Stimulated activated CD8-positive, alpha-beta memory T cell treated with anti-CD3 and anti-CD28 coated beads, Interleukin-4, amount 100 ng/mL, for 48 hours (primary cell): Measurements from ENCODE around the gene SYCE3.

Experiments
- DNase-seq: peaks from one replicate; pipeline ENCODE4 v3.0.0-alpha.2; 2020

The SYCE3 gene

DNA sequence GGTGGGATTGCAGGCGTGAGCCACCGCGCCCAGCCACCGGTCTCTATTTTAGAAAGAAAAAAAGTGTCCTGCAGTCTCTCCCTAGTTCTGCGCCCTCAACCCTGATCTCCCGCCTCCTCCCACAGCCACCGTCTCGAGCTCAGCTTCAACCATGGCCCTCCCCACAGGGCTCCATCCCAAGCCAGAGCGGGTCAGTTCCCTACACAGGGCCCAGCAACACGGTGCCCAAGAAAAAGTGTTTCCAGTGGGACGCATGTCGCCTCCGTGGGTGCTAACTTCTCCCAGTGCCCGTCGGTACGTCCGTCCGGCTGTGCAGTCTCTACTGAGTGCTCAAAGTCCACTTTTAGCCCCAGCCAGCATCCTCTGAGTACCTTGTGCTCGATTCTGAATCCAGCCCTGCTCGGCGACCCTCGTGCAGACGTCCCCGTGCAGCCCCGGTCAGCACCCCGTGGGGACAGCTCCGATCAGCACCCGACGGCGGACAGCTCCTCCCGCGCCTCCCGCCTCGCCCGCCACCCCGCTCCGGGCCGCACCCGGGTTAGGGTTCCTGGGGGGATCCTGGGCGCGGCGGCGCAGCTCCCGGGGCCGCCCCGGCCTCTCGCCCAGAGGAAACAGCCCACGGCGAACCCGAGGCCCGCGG is 37.2 kb upstream of the SYCE3 start:
- peak; percentile 80 for DNase-seq

DNA sequence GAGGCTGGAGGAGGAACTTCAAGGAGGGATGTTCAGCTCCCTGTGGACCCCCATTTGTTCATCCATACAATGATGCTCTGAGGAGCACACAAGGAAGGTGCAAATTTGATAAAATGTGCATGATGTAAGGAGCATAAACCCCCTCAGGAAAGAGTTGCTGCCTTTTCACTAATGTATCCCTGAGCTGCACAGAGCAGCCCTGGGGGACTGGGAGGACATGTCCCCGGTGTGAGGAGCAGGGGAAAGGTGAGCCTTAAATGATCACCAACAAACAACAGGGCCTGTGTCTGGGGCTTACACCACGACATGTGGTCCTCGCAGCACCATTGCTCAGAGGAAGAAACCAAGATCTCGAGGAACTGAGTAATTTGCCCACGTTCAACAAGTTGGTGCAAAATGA is 34.4 kb upstream of the SYCE3 start:
- no peak for DNase-seq

DNA sequence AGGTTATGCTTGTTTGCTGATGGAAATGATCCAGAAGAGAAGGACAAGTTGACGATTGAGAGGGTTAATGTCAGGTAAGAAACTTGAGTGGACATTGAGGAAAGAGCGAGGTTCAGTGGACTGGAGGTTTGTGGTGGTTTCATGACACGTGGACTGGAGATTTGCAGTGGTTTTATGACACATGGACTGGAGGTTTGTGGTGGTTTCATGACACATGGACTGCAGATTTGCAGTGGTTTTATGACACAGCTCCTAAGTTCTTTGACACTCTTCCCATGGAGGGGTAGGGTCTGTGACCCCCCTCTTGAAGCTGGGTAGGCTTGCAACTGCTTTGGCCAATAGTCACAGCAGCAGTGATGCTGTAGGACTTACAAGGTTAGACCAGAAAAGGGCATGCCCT is 32.5 kb upstream of the SYCE3 start:
- DNase-seq = no peak

DNA sequence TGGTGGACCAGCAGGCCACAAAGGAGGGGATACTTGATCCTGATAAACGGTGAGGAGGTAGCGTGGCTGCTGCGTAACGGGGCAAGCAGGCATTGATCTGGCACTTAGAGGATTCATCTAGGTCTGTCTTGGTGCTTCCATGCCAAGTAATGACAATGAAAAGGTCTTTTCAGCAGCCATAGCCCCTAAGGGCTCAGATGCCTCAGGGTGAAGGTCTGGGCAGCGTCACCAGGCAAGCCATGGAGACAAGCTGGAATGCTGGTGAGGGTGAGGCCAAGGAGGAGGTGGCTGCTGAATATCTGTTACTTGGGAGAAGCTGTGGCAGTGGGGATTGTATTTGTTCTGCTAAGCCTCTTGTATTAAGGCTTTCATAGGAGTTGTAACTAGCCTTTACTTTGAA is 24.7 kb upstream of the SYCE3 start:
- DNase-seq = no peak

DNA sequence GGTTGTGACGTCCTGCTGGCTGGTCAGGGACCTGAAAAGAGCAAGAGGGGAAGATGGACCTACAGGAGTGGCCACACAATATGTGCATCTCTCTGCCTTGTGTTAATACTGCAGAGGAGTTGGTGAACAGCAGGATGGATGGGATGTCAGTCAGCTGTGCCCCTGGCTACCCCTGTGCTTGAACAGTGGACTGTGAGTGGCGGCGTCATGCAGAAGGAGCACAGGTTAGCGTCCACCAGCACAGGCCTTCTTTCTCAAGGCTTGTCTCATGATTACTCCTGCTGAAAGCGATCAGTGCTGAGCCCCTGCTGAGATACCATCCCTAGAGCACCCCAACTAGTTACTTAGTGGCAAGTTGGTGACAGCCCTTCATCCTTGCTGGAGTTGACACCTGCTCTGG is 23.7 kb upstream of the SYCE3 start:
- DNase-seq = no peak

DNA sequence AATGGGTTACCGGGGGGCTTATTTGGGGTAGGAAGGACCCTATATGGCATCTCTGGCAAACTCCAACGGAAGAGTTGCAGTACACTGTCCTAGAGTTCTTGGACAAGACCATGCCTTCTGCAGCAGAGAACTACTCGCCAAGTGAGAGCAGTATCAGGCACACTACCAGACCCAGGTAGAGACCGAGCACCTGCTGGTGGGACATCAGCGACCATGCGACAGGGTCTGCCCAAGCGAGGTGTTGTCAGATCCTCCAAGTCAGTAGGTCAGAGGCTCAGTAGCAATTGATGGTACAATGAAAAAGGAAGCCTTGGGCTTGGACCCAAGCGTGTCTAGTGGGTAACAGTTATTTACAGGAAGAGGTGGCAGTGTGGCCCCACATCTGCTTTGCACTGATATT is 23.1 kb upstream of the SYCE3 start:
- no peak for DNase-seq

DNA sequence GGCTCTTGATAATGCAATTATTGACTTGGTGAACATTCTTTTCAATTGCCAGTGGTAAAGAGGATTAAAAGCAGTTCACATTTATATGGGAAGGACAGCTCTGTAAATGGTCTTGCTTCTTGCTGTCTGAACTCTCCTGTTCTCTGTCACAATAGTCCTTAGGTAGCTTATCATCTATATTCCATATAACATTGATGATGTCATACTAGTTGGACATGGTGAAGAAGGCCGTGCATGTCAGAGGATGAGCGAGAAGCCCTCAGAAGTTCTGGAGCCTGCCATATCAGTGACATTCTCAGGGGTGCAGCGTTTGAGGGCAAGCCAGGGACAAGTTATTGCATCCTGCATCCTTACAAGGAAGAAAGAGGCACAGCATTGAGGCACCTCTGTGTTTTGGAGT is 22.5 kb upstream of the SYCE3 start:
- no peak for DNase-seq

DNA sequence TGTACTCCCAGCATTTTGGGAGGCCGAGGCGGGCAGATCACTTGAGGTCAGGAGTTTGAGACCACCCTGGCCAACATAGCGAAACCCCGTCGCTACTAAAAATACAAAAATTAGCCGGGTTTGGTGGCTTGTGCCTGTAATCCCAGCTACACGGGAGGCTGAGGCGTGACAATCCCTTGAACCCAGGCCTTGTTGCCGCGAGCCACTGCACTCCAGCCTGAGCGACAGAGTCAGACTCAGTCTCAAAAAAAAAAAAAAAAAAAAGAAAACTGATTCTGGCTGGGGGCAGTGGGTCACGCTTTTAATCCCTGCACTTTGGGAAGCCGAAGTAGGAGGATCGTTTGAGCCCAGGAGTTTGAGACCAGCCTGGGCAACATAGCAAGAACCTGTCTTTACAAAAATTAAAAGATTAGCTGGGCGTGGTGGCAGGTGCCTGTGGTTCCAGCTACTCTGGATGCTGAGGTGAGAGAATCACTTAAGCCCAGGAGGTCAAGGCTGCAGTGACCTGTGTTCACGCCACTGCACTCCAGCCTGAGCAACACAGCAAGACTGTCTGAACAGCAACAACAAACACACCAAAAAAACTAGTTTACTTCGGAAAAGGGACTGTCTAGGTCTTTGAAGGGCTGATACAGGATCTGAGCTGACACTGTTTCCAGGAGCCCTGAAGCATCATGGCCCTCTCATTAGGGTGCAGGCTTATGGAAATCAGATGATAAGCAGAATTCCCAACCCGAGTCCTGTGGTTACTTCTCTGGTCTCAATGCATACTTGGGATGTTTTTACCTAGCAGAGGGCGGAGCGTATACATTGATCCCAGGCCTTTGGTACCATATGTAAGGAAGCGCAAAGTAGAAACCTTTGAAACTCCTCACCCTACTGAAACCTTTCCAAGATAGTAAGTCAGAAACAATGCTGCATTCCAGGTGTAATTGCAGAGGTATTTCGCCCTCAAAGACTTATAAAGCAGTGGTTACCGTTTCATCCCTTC is 21.7 kb upstream of the SYCE3 start:
- DNase-seq = no peak

DNA sequence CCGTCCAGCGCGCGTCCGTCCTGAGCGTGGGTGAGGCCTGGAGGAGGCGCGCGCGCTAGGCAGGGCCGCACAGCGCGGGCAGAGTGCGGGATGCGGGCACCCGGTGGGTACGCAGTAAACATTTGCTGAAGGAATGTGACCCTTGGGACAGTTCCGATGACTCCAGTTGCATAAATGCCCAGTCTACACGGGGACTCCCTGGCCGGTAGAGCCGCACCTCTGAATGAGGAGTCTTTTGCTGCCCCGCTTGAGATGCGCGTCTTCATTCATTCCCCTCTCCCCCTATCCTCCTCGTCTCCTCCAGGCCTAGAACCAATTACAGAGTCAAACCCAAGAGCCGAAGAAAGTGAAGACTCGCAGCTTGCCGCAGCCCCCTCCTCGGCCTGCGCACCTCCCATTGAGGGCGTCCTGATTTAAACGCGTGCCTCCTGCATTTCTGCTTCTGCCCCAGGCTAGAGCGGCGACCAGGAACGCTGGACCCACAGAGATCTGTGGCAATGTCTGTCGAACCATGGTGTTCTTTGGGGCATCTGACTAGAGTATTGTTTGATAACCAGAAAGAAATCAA is 20.7 kb upstream of the SYCE3 start:
- no peak for DNase-seq

DNA sequence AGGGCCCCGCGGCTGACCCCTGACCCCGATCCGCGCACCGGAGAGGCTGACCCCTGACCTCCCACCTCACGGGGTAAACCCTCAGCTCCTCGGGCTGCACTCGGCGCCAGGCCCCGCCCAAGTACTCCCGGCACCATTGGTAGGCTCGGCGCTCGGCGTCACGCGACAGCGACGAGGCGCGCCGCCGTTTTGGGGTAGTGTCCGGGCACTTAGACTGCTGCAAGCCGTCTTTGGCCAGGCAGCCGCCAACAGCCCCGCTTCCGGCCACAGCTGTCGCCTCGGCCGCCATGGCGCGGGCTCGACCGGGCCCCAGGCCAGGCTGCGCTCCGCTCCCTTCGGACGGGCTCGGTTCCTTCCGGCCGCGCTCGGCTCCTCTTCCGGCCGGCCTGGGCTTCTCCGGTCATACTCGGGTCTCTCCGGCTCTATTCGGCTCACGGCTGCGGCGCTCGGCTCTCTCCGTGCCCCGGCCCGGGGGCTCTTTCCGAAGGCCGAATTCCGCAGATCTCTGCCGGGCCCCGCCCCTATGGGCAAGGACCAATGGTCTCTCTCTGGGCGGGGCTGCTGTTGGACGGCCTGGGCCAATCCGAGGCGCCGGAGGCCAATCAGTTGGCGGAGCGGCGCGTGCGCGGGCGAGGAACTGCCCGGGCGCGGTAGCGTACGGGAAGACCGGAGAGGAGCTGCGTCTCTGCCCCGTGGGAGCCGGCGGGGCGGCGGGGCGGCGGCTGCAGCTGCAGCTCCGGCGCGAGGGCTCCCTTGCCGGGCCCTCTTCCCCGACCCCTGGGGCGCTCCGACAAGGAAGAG is 20.0 kb upstream of the SYCE3 start, which contains the start of gene CHKB:
TSS of gene CHKB (minus strand) at position 357 of the 801 bp plus-strand sequence. CDS start at position 289, 68 bp downstream.
- peak; percentile 98 for DNase-seq

DNA sequence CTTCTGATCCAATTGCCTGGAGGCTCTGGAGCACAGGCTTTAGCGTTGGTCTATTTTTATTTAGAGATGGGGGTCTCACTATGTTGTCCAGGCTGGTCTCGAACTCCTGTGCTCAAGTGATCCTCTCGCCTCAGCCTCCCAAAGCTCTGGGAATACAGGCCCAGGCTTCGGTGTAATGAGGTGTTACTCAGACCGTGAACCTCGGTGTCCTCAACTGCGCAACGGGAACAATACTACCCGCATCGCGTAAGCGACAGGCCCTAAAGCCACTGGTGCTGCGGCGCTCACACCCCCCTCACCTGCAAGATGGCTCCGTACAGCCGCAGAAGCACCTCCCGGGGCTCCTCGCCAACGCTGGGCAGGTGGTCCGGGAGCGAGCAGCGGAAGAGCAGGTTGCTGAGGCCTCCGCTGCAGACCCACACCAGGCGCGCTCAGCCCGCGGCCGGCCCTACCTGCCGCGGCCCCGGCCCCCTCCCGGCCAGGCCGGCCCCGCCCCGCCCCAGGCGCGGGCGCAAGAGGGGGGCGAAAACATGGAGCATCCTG is 19.3 kb upstream of the SYCE3 start:
- DNase-seq = peak; percentile 58

DNA sequence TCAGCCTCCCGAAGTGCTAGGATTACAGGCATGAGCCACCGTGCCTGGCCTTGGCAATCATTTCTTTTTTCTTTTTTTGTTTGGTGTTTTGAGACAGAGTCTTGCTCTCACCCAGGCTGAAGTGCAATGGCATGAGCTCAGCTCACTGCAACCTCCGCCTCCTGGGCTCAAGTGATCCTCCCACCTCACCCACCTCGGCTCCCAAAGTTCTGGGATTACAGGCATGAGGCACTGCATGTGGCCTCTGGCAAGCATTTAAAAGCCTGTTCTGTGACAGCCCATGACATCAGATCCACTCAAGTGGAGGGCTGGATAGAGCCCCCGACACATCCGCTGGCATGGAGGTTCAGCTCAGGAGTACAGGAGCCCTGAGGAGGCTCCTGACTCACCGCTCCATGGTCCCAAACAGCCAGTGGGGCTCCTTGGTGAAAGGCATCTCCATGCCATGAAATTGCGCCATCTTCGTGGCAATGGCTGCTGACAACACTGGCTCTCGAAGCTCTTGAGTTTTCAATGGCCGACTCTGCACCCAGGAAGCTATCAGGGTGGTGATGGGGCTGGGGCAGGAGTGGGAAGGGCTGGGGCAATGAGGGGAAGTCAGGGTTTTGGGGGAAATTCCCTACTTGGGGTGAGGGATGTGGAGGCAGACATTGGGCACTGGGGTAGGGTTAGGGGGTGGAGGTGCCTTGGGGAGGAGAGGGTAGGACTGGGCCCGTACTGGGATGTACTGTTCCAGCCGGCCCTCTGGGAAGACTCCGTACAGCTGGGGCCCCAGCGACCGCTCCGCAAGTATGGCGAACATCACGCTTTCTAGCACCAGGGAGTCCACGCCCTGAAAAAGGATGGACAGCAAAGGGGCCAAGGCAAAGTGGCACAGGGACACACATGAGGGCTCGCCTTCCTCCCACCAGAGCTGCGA is 18.6 kb upstream of the SYCE3 start:
- DNase-seq = no peak

DNA sequence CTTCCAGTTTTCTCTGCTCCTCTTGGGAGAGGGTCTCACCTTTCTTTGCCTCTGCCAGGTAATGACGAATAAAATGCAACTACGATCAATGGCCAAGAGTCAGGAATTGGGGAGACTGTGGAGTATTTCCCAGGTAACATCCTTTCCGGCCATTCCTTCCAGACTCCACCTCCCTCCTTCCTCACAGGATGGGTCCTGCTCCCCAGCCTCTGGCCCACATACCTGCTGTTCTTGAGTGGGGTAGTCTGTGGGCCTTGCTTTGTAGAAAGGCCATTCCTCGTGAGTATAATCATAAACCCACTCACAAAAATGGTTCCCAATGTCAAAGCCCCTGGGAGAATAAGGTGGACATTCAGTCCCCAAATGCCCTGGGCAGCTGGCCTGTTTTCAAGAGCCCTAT is 17.0 kb upstream of the SYCE3 start:
- no peak for DNase-seq

DNA sequence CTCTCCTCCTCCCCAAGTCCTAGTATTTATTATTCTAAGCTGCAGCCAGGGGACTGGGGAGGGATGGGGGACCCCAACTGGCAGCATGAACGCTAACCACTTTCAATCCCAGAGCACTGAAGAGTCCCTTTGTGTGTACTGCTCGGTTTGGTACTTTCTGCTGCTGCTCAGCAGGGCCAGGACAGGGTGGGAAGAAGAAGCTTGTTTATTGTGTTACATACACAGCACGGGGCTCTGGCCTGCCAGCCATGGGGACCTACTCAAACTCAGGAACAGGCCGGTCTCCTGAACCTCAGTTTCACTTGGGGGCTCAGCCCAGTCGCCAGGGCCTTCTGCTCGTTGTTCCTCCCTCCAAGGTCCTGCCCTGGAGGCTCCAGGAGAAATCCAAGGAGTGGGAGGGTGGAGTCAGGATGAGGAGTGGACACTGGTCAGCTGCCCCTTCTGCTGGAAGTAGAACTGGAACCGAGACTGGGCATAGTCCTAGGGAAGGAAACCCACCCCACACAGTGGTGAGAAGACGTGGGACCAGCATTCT is 16.1 kb upstream of the SYCE3 start:
- no peak for DNase-seq

DNA sequence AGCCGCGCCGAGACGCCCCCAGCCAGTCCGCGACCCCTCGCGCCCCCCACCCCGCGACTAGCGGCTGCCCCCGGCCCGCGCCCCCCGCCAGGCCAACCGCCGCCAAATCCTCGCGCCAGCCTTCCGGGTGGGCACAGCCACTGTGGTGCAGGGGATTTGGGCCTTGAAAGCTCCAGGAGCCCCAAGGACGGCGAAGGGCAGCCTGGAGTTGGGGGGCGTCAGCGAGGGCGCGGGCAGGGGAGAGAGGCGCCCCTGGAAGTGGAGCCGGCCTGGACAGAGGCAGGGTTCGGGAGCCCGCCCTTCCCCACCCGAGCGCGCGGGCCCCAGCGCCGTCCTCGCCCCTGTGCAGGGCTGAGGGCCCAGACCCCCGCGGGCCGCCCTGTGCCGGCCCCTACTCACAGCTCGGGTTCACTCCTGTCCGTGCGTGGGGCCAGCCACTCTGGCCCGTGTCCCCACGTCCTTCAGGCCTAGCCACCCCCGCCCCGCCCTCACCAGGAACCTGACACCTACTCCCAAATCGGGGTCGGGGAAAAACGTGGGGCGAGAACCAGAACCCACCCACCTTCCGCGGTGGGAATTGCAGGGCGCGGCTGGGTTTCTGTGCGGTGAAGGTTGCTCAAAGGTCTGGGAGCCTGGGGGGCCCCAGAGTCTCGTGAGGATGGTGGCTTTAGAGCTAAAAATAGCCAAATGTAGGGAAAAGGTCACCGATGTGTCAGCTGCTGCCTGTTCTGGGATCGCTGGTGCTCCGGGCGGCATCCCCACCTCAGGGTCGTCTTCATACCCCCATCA is 15.5 kb upstream of the SYCE3 start, which contains the start of gene CPT1B:
TSS of gene CPT1B (minus strand) at position 441 of the 789 bp plus-strand sequence. CDS start 512 bp downstream, outside the sequence.
- no peak for DNase-seq

DNA sequence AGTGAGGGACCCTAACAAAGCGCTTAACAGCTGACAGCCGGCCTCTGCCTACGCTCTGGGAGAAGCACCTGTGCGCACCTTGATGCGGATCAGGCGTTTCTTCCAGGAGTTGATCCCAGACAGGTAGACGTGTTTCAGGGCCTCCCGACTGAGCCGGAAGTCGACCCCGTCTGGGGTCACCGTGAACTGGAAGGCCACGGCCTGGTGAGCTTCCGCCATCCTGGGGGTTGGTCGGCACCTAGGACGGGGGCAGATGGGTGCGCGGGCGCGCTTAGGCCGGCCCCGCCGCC is 14.9 kb upstream of the SYCE3 start:
- no peak for DNase-seq

DNA sequence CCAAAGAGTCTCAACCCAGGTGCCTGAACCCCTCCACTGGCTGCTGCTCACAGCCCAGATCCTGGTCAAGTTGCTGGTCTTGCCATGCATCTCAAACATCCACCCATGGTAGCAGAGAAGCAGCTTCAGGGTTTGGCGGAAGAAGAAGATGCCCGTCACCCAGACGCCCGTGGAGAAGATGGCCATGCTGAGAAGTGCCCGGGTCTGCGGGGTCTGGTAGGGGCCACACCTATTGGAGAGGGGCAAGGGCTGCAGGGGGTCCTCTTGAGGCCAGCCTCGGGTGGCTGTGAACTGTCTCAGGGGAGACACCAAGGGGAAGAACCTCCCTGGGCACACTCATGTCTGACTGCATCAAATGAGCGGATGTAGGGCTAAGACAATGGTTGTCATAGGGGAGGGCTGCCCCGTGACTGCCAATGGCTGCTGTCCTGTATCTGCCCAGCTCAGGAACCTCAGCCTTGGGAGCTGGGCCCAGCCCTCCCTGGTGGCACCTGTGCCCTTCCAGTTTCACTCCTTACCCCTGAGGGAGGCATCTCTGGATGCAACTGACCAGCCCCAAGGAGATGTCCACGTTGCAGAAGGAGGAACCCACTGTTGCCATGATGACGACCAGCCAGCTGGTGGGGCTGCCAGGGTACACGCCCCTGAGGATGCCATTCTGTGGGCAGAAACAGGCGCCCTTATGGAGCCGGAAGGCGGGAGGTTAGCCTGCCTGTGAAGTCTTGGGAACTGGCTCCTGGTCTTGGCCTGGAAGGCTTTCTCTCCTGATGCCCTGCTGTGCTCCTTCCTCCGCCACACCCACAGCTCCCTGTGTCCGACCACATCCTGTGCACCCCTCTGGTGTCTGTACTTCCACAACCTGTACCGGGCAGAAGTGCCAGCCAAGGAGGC is 14.3 kb upstream of the SYCE3 start:
- no peak for DNase-seq

DNA sequence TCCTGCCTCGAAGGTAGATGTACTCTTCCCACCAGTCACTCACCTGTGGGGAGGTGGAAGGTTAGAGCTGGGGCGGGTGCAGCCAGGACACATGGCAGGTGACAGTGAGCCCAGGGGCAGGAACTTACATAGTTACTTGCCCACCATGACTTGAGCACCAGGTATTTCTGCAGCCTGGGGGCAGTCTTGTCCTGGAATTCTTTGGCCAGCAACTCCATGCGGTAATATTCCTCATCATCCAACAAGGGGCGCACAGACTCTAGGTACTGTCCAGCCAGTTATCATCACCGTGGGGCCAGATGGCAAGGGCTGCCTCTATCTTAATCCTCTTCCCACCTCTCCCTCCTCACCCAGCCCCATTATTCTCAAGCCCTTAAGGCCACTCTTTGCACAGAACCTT is 13.4 kb upstream of the SYCE3 start:
- no peak for DNase-seq

DNA sequence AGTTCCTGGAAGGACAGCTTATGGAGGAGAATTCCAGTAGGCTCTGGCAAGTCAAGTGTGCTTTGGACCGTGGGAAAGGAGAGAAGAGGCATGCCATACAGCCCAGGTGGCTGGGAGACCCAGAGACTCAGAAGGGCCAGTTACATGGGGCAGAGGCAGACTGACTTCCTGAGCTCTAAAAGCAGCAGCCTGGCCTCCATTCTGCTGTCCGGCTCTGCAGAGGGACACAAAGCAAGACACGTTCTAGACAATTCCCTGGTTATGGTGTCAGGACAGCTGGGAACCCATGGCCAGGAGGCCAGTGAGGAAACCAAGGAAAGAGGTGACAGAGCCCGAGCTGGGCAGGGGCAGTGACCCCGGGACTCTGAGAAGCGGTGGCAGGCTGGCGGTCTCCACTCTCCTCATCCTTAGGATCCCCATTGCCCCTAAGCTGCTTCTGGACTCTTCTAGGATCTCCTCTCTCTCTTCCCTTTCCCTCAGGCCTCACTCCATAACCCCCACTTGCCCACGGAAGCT is 12.8 kb upstream of the SYCE3 start:
- no peak for DNase-seq
